HG02759 (cell line): ENCODE results near the gene STARD7.
"Not testable (repeated sequence)": the region's sequence is repeated elsewhere in the genome, so short reads cannot be mapped to it uniquely, and the experiment has no call there.

Source experiments
- ATAC-seq: cut with Tn5 transposase; IDR thresholded peaks from one replicate; pipeline ENCODE4 v1.9.1; 2021; ENCODE audit warnings: mild to moderate bottlenecking, moderate library complexity; ENCODE audit not compliant: unreplicated experiment

STARD7 gene

GRCh38 chr2:96169868-96170507 is 38.6 kb downstream of the STARD7 start:
- no peak for ATAC-seq

- ATAC-seq, result no peak
Observed at GRCh38 chr2:96167407-96168013, 41.1 kb downstream of the STARD7 start.

- ATAC-seq, result peak; percentile 67
Observed at GRCh38 chr2:96164459-96165184, 44.0 kb downstream of the STARD7 start.

GRCh38 chr2:96163768-96164429 is 44.7 kb downstream of the STARD7 start:
- ATAC-seq, result peak; percentile 72

- ATAC-seq, result no peak
Observed at GRCh38 chr2:96163415-96163767, 45.2 kb downstream of the STARD7 start.

- ATAC-seq, result no peak
Observed at GRCh38 chr2:96161898-96162297, 46.7 kb downstream of the STARD7 start.

- not testable (repeated sequence) for ATAC-seq
Observed at GRCh38 chr2:96160366-96160765, 48.3 kb downstream of the STARD7 start.

GRCh38 chr2:96159084-96159830 is 49.4 kb downstream of the STARD7 start:
- no peak for ATAC-seq

GRCh38 chr2:96158554-96158940 is 50.1 kb downstream of the STARD7 start:
- ATAC-seq, result no peak

GRCh38 chr2:96157649-96158553 is 50.7 kb downstream of the STARD7 start:
- peak; percentile 70 for ATAC-seq

GRCh38 chr2:96156926-96157648 is 51.5 kb downstream of the STARD7 start:
- peak; percentile 42 for ATAC-seq

- no peak for ATAC-seq
Observed at GRCh38 chr2:96156011-96156820, 52.4 kb downstream of the STARD7 start.

- ATAC-seq, result no peak
Observed at GRCh38 chr2:96154506-96155380, 53.9 kb downstream of the STARD7 start.

- ATAC-seq, result no peak
Observed at GRCh38 chr2:96153991-96154431, 54.6 kb downstream of the STARD7 start.

GRCh38 chr2:96153291-96153713 is 55.3 kb downstream of the STARD7 start:
- no peak for ATAC-seq

GRCh38 chr2:96152304-96153161 is 56.1 kb downstream of the STARD7 start:
- ATAC-seq, result no peak
